Mesenchymal stem cell (in vitro differentiated cells and primary cell): Measurements from ENCODE around the gene CCDC92B.

ENCODE experiments used
- DNase-seq: peaks from one replicate; pipeline ENCODE4 v3.0.0-alpha.2; 2013
- H2AFZ ChIP-seq: one replicate; pipeline ENCODE4 v1.6.1; 2013; ENCODE audit warnings: low read depth, mild to moderate bottlenecking, control low read depth, inconsistent platforms, low read length, moderate library complexity
- H2AK5ac ChIP-seq: 2 replicates; pipeline ENCODE4 v1.6.1; 2013; ENCODE audit warnings: low read length, moderate library complexity, mild to moderate bottlenecking, inconsistent platforms; ENCODE audit not compliant: severe bottlenecking
- H2BK120ac ChIP-seq: one replicate; pipeline ENCODE4 v1.6.1; 2013; ENCODE audit warnings: low read depth, mild to moderate bottlenecking, inconsistent platforms, low read length, moderate library complexity
- H2BK12ac ChIP-seq, 2 experiments: one replicate each; pipeline ENCODE4 v1.6.1; 2013; ENCODE audit warnings: inconsistent platforms in 2 of 2, low read length in 2 of 2, mild to moderate bottlenecking in 2 of 2, moderate library complexity in 2 of 2, control low read depth in 1 of 2
- H2BK15ac ChIP-seq: one replicate; pipeline ENCODE4 v1.6.1; 2013; ENCODE audit warnings: mild to moderate bottlenecking, low read depth, inconsistent platforms; ENCODE audit not compliant: poor library complexity, severe bottlenecking
- H2BK5ac ChIP-seq: 2 replicates; pipeline ENCODE4 v1.6.1; 2013; ENCODE audit warnings: low read depth, mild to moderate bottlenecking, low read length, control low read depth, inconsistent platforms; ENCODE audit not compliant: poor library complexity, severe bottlenecking
- H3K14ac ChIP-seq, 2 experiments: one replicate each; pipeline ENCODE4 v1.6.1; 2013; ENCODE audit warnings: inconsistent platforms in 2 of 2, low read length in 2 of 2, control low read depth in 1 of 2, mild to moderate bottlenecking in 1 of 2, moderate library complexity in 1 of 2
- H3K18ac ChIP-seq, 2 experiments: one replicate each; pipeline ENCODE4 v1.6.1; 2013; ENCODE audit warnings: inconsistent platforms in 2 of 2, low read length in 2 of 2, control low read depth in 1 of 2, low read depth in 1 of 2, mild to moderate bottlenecking in 1 of 2
- H3K23ac ChIP-seq, 2 experiments: one replicate each; pipeline ENCODE4 v1.6.1; 2013; ENCODE audit warnings: inconsistent platforms in 2 of 2, low read length in 2 of 2, mild to moderate bottlenecking in 2 of 2, moderate library complexity in 2 of 2, control low read depth in 1 of 2
- H3K27ac ChIP-seq: 2 replicates; pipeline ENCODE4 v1.5.1; 2013; ENCODE audit warnings: mild to moderate bottlenecking, moderate library complexity, low read length, control low read depth, inconsistent platforms; ENCODE audit not compliant: poor library complexity, severe bottlenecking
- H3K27me3 ChIP-seq, 2 experiments: 2 replicates each; pipeline versions ENCODE4 v1.6.1 to v1.7.0; 2013; ENCODE audit warnings: low read length in 2 of 2, mild to moderate bottlenecking in 2 of 2, moderate library complexity in 2 of 2, control low read depth in 1 of 2, inconsistent platforms in 1 of 2; ENCODE audit not compliant: control insufficient read depth in 1 of 2, insufficient read depth in 1 of 2
- H3K36me3 ChIP-seq, 2 experiments: 2 replicates each; pipeline versions ENCODE4 v1.6.1 to v1.7.0; 2013; ENCODE audit warnings: low read length in 2 of 2, control low read depth in 1 of 2, inconsistent platforms in 1 of 2, low read depth in 1 of 2, mild to moderate bottlenecking in 1 of 2; ENCODE audit not compliant: insufficient read depth in 2 of 2, control insufficient read depth in 1 of 2
- H3K4ac ChIP-seq, 2 experiments: one replicate each; pipeline ENCODE4 v1.6.1; 2013; ENCODE audit warnings: inconsistent platforms in 2 of 2, low read length in 2 of 2, mild to moderate bottlenecking in 2 of 2, moderate library complexity in 2 of 2, control low read depth in 1 of 2, low read depth in 1 of 2
- H3K4me1 ChIP-seq: 2 replicates; pipeline ENCODE4 v1.6.1; 2013; ENCODE audit warnings: low read depth, low read length, control low read depth; ENCODE audit not compliant: control insufficient read depth, insufficient read depth
- H3K4me2 ChIP-seq: 2 replicates; pipeline ENCODE4 v1.6.1; 2013; ENCODE audit warnings: low read length, mild to moderate bottlenecking, inconsistent platforms; ENCODE audit not compliant: poor library complexity, severe bottlenecking
- H3K4me3 ChIP-seq, 2 experiments: 2 replicates each; pipeline versions ENCODE4 v1.5.1 to v1.7.0; 2013; ENCODE audit warnings: low read length in 2 of 2, mild to moderate bottlenecking in 2 of 2, control low read depth in 1 of 2, low read depth in 1 of 2; ENCODE audit not compliant: insufficient read depth in 1 of 2
- H3K79me1 ChIP-seq: replicated peaks from 2 replicates; pipeline ENCODE4 v1.6.1; 2013; ENCODE audit warnings: mild to moderate bottlenecking, control low read depth, low read length, inconsistent platforms; ENCODE audit not compliant: poor library complexity, severe bottlenecking
- H3K9ac ChIP-seq: 2 replicates; pipeline ENCODE4 v1.7.0; 2013; ENCODE audit warnings: mild to moderate bottlenecking, low read length, moderate library complexity
- H3K9me3 ChIP-seq: 2 replicates; pipeline ENCODE4 v1.7.0; 2013; ENCODE audit warnings: mild to moderate bottlenecking, low read length; ENCODE audit not compliant: control insufficient read depth
- H4K8ac ChIP-seq: one replicate; pipeline ENCODE4 v1.6.1; 2013; ENCODE audit warnings: inconsistent platforms, mild to moderate bottlenecking, low read length, moderate library complexity
- H4K91ac ChIP-seq: one replicate; pipeline ENCODE4 v1.6.1; 2013; ENCODE audit warnings: mild to moderate bottlenecking, low read length, inconsistent platforms
- WGBS: methylation state at CpG from one replicate; pipeline ENCODE4 v1.1.7; 2013; ENCODE audit warnings: mixed read lengths; 5-methylcytosine and 5-hydroxymethylcytosine counted together

The CCDC92B gene

GRCh38 chr17:2750721-2751120 is 1.3 kb upstream of the CCDC92B start:
- Histone ChIP-seq H3K4me3 (no peak overlapping the region), H3K14ac (no peak overlapping the region), H2BK120ac (no peak overlapping the region), H2AK5ac (no peak overlapping the region), H3K36me3 (no peaks in the 10 kb centered on the region), H2BK15ac (no peak overlapping the region), H3K79me1 (no peaks in the 10 kb centered on the region), H2BK5ac (no peak overlapping the region), H3K9ac (no peak overlapping the region), H3K4me2 (no peak overlapping the region), H2AFZ (no peak overlapping the region), H3K27me3 (peaks cover 49 to 68% of the 10 kb centered on the region in 2 experiments), H3K4ac (no peak overlapping the region), H3K27ac (no peak overlapping the region), H4K8ac (no peak overlapping the region), H3K23ac (no peak overlapping the region), H4K91ac (no peak overlapping the region), H3K18ac (no peak overlapping the region), H3K9me3 (no peaks in the 10 kb centered on the region), H3K4me1 (peaks cover 17% of the 10 kb centered on the region), H2BK12ac (no peak overlapping the region)
- 63% methylated on average over 2 of the region's 2 CpGs for WGBS
- DNase-seq, result no peak

GRCh38 chr17:2749784-2750181 is 331 bp upstream of the CCDC92B start:
- Histone ChIP-seq H2AFZ (no peak overlapping the region), H3K18ac (no peak overlapping the region), H3K14ac (no peak overlapping the region), H3K4me1 (peaks cover 9% of the 10 kb centered on the region), H4K8ac (no peak overlapping the region), H2BK5ac (no peak overlapping the region), H3K23ac (no peak overlapping the region), H2BK15ac (no peak overlapping the region), H3K27me3 (peaks cover 52 to 75% of the 10 kb centered on the region in 2 experiments), H2BK12ac (no peak overlapping the region), H3K4me3 (no peak overlapping the region), H2AK5ac (no peak overlapping the region), H3K9ac (no peak overlapping the region), H3K4me2 (peak overlapping the region; percentile 48), H3K9me3 (no peaks in the 10 kb centered on the region), H3K36me3 (no peaks in the 10 kb centered on the region), H3K27ac (no peak overlapping the region), H3K4ac (no peak overlapping the region), H2BK120ac (no peak overlapping the region), H4K91ac (no peak overlapping the region), H3K79me1 (no peaks in the 10 kb centered on the region)
- WGBS, result under 1% methylated on average over 29 of the region's 35 CpGs
- DNase-seq, result peak; percentile 62

GRCh38 chr17:2745317-2746037 is 4.0 kb downstream of the CCDC92B start:
- no peak overlapping the region for H3K4me2 ChIP-seq

GRCh38 chr17:2737693-2738092 is 11.8 kb downstream of the CCDC92B start:
- Histone ChIP-seq H4K8ac (no peak overlapping the region), H3K23ac (no peak overlapping the region), H2BK5ac (no peak overlapping the region), H4K91ac (no peak overlapping the region), H2BK15ac (no peak overlapping the region), H3K4ac (no peak overlapping the region), H2AFZ (no peak overlapping the region), H2AK5ac (no peak overlapping the region), H3K36me3 (no peaks in the 10 kb centered on the region), H3K79me1 (no peaks in the 10 kb centered on the region), H2BK120ac (no peak overlapping the region), H3K4me1 (peaks cover 2% of the 10 kb centered on the region), H3K27me3 (peaks cover 6 to 22% of the 10 kb centered on the region in 2 experiments), H3K9me3 (no peaks in the 10 kb centered on the region), H3K9ac (no peak overlapping the region), H3K4me2 (no peak overlapping the region), H3K27ac (no peak overlapping the region), H3K4me3 (no peak overlapping the region), H3K18ac (no peak overlapping the region), H2BK12ac (no peak overlapping the region), H3K14ac (no peak overlapping the region)
- no peak for DNase-seq
- WGBS, result 85% methylated on average over 15 of the region's 15 CpGs

More at GRCh38 chr17:2745317-2746037, 4.0 kb downstream of the CCDC92B start:
- H3K4ac ChIP-seq, result no peak overlapping the region
- H3K18ac ChIP-seq, result no peak overlapping the region
- no peak overlapping the region for H2BK5ac ChIP-seq
- no peak overlapping the region for H3K23ac ChIP-seq
- H4K8ac ChIP-seq, result no peak overlapping the region
- H3K27ac ChIP-seq, result no peak overlapping the region
- H2BK15ac ChIP-seq, result no peak overlapping the region
- no peak overlapping the region for H2BK12ac ChIP-seq
- 61% methylated on average over 11 of the region's 11 CpGs for WGBS
- peaks cover 37 to 63% of the 10 kb centered on the region in 2 experiments for H3K27me3 ChIP-seq
- DNase-seq, result no peak
- no peak overlapping the region for H2BK120ac ChIP-seq
- H3K79me1 ChIP-seq, result no peaks in the 10 kb centered on the region
- no peak overlapping the region for H2AFZ ChIP-seq
- H3K4me1 ChIP-seq, result peaks cover 9% of the 10 kb centered on the region
- H3K4me3 ChIP-seq, result no peak overlapping the region
- H2AK5ac ChIP-seq, result no peak overlapping the region
- no peak overlapping the region for H4K91ac ChIP-seq
- no peak overlapping the region for H3K14ac ChIP-seq
- H3K36me3 ChIP-seq, result no peaks in the 10 kb centered on the region
- no peak overlapping the region for H3K9ac ChIP-seq
- H3K9me3 ChIP-seq, result no peaks in the 10 kb centered on the region
